GM19372 (cell line): ENCODE data around the gene TMEM63B.
A peak's percentile ranks its signal among the peaks of the same experiment; 100 is the strongest.
"Not testable (repeated sequence)": the region's sequence is repeated elsewhere in the genome, so short reads cannot be mapped to it uniquely, and the experiment has no call there.

Experiments
- ATAC-seq: cut with Tn5 transposase; IDR thresholded peaks from one replicate; pipeline ENCODE4 v1.9.1; 2021; ENCODE audit warnings: mild to moderate bottlenecking, low read depth, moderate library complexity; ENCODE audit not compliant: unreplicated experiment

The TMEM63B gene

GRCh38 chr6:44138717-44139350 is 11.5 kb downstream of the TMEM63B start:
- ATAC-seq, result no peak

- no peak for ATAC-seq
Observed at GRCh38 chr6:44139351-44139743, 12.0 kb downstream of the TMEM63B start.

- no peak for ATAC-seq
Observed at GRCh38 chr6:44142835-44143234, 15.5 kb downstream of the TMEM63B start.

GRCh38 chr6:44143731-44144130 is 16.4 kb downstream of the TMEM63B start:
- ATAC-seq, result no peak

GRCh38 chr6:44144536-44144935 is 17.2 kb downstream of the TMEM63B start:
- ATAC-seq, result not testable (repeated sequence)

- ATAC-seq, result no peak
Observed at GRCh38 chr6:44145839-44146238, 18.5 kb downstream of the TMEM63B start.

GRCh38 chr6:44146685-44147084 is 19.3 kb downstream of the TMEM63B start:
- ATAC-seq, result no peak

GRCh38 chr6:44147256-44147655 is 19.9 kb downstream of the TMEM63B start:
- ATAC-seq, result no peak

GRCh38 chr6:44148306-44148705 is 21.0 kb downstream of the TMEM63B start:
- no peak for ATAC-seq

- no peak for ATAC-seq
Observed at GRCh38 chr6:44149369-44150012, 22.1 kb downstream of the TMEM63B start.

- no peak for ATAC-seq
Observed at GRCh38 chr6:44150317-44150917, 23.1 kb downstream of the TMEM63B start.

- peak; percentile 79 for ATAC-seq
Observed at GRCh38 chr6:44151348-44152108, 24.2 kb downstream of the TMEM63B start.

- no peak for ATAC-seq
Observed at GRCh38 chr6:44152109-44152461, 24.7 kb downstream of the TMEM63B start.

- ATAC-seq, result no peak
Observed at GRCh38 chr6:44152533-44152932, 25.2 kb downstream of the TMEM63B start.

- no peak for ATAC-seq
Observed at GRCh38 chr6:44154067-44154466, 26.7 kb downstream of the TMEM63B start.

GRCh38 chr6:44156494-44157151 is 29.3 kb downstream of the TMEM63B start:
- no peak for ATAC-seq

GRCh38 chr6:44157152-44157521 is 29.8 kb downstream of the TMEM63B start:
- ATAC-seq, result no peak

GRCh38 chr6:44158770-44159228 is 31.4 kb downstream of the TMEM63B start, which contains the start of gene CAPN11:
Gene CAPN11, plus strand, starts transcription at chr6:44158820. Its CDS starts 29 bp downstream, at chr6:44158849.
- ATAC-seq, result no peak

- no peak for ATAC-seq
Observed at GRCh38 chr6:44161997-44162338, 34.6 kb downstream of the TMEM63B start.

- no peak for ATAC-seq
Observed at GRCh38 chr6:44162876-44163625, 35.7 kb downstream of the TMEM63B start.
